Sigmoid colon (tissue), 7 donors: Measurements from ENCODE around the gene C20orf173. TPM values are rescaled to one million over a fixed set of nuclear protein-coding genes. Genes with fewer than 3 reads are reported as not detected.

Experiments
- DNase-seq: peaks from one replicate; pipeline ENCODE4 v3.0.0-alpha.2; 2019
- H3K27ac ChIP-seq, 4 donors: fragments of 200-600 bp; sonication (generic); one replicate each; pipeline ENCODE4 v1.5.1; 2016 to 2019; ENCODE audit warnings: mild to moderate bottlenecking in 1 of 4
- H3K27me3 ChIP-seq, 3 donors: fragments of 200-600 bp; sonication (generic); one replicate each; pipeline ENCODE4 v1.5.1; 2019; ENCODE audit warnings: mild to moderate bottlenecking in 1 of 3
- H3K36me3 ChIP-seq, 4 donors: fragments of 200-600 bp; sonication (generic); one replicate each; pipeline ENCODE4 v1.5.1; 2016 to 2019
- H3K4me1 ChIP-seq, 4 donors: fragments of 200-600 bp; sonication (generic); one replicate each; pipeline ENCODE4 v1.5.1; 2017 to 2019
- H3K4me3 ChIP-seq, 4 donors: fragments of 200-600 bp; sonication (generic); one replicate each; pipeline ENCODE4 v1.5.1; 2017 to 2019; ENCODE audit warnings: mild to moderate bottlenecking in 2 of 4, moderate library complexity in 1 of 4
- H3K9me3 ChIP-seq, 4 donors: fragments of 200-600 bp in 3 of 4; sonication (generic) in 3 of 4; one replicate each; pipeline versions ENCODE4 v1.5.1 to v1.6.1; 2013 to 2019
- CTCF ChIP-seq, 4 experiments: fragments of 450-650 bp in 3 of 4; fragments of 200-600 bp in 1 of 4; IDR thresholded peaks; one replicate each; pipeline ENCODE4 v1.5.1; 2016 to 2019; ENCODE audit warnings: antibody characterized with exemption in 4 of 4, mild to moderate bottlenecking in 3 of 4, moderate library complexity in 2 of 4
- EP300 ChIP-seq, 4 donors: sonication (generic); formaldehyde crosslinking; IDR thresholded peaks; one replicate each; pipeline ENCODE4 v1.6.1; 2017; ENCODE audit warnings: antibody characterized with exemption in 4 of 4
- POLR2A ChIP-seq, 2 donors: fragments of 450-650 bp; IDR thresholded peaks; one replicate each; pipeline ENCODE4 v1.6.1; 2016; ENCODE audit warnings: antibody characterized with exemption in 2 of 2, mild to moderate bottlenecking in 2 of 2, moderate library complexity in 2 of 2
- POLR2AphosphoS5 ChIP-seq, 4 donors: sonication (generic); formaldehyde crosslinking; IDR thresholded peaks; one replicate each; pipeline ENCODE4 v1.6.1; 2017; ENCODE audit warnings: antibody characterized with exemption in 4 of 4
- WGBS, 2 donors: extraction: QIAGEN DNeasy Blood & Tissue Kit; methylation state at CpG; one replicate each; pipeline ENCODE4 v1.1.7; 2013; 5-methylcytosine and 5-hydroxymethylcytosine counted together
- intact Hi-C: fragments of 100-400 bp; cut with DNase I; formaldehyde crosslinking; loops from one replicate; pipeline ENCODE4 v1.15.1; 2023
- polyA plus RNA-seq, 3 donors: library from polyadenylated mRNA; stranded (reverse); fragments of 200-250 nt; gene quantifications; one replicate each; pipeline ENCODE4 v1.2.3, GENCODE V29; 2013
- total RNA-seq, 4 donors: library from RNA; depleted of rRNA; stranded (reverse); fragments of >200 nt; gene quantifications; one replicate each; pipeline ENCODE4 v1.1.0, GENCODE V29; 2016
- donor health status: healthy with polysubstance abuse.
- donor health status: Bipolar disorder and iron deficiency.
- donor health status: healthy.

C20orf173 gene
- total and polyA plus RNA-seq, 7 donors, result not detected

- intact Hi-C loops, result no loop called here
- no peak for DNase-seq
- WGBS, 2 donors, result 90 to 92% methylated on average over 5 of the region's 5 CpGs
- Histone ChIP-seq H3K9me3 (no peaks in the 10 kb centered on the region), H3K27ac (no peak overlapping the region), H3K4me3 (no peak overlapping the region), H3K4me1 (no peaks in the 10 kb centered on the region), H3K36me3 (peaks cover 33 to 91% (median 42%) of the 10 kb centered on the region in 4 donors), H3K27me3 (no peaks in the 10 kb centered on the region)
- TF ChIP-seq EP300 (IDR thresholded peaks at IDR 0.05), result no peak
- TF ChIP-seq POLR2AphosphoS5 (IDR thresholded peaks at IDR 0.05), result no peak
- TF ChIP-seq POLR2A (IDR thresholded peaks at IDR 0.05), result no peak
- TF ChIP-seq CTCF (IDR thresholded peaks at IDR 0.05), result no peak
These were observed 37.6 kb downstream of the C20orf173 start for GRCh38 chr20:35491823-35492222.

- Histone ChIP-seq H3K4me3 (peak overlapping the region in 3 of 4 donors; percentile 2 to 40 (median 3)), H3K9me3 (no peaks in the 10 kb centered on the region), H3K27ac (no peak overlapping the region), H3K27me3 (no peaks in the 10 kb centered on the region), H3K36me3 (peaks cover 26 to 89% (median 35%) of the 10 kb centered on the region in 4 donors), H3K4me1 (no peaks in the 10 kb centered on the region)
- intact Hi-C loops, result no loop called here
- TF ChIP-seq POLR2A (IDR thresholded peaks at IDR 0.05) (no peak), POLR2AphosphoS5 (IDR thresholded peaks at IDR 0.05) (no peak), EP300 (IDR thresholded peaks at IDR 0.05) (no peak), CTCF (IDR thresholded peaks at IDR 0.05) (no peak)
- no peak for DNase-seq
- WGBS, 2 donors, result 48 to 85% methylated on average over 6 of the region's 6 CpGs
These were observed 38.7 kb downstream of the C20orf173 start for GRCh38 chr20:35490736-35491181.

- DNase-seq, result no peak
- Histone ChIP-seq H3K4me1 (no peaks in the 10 kb centered on the region), H3K27ac (no peak overlapping the region), H3K36me3 (peaks cover 24 to 79% (median 30%) of the 10 kb centered on the region in 4 donors), H3K9me3 (no peaks in the 10 kb centered on the region), H3K27me3 (no peaks in the 10 kb centered on the region), H3K4me3 (no peak overlapping the region)
- intact Hi-C loops, result no loop called here
- TF ChIP-seq POLR2AphosphoS5 (IDR thresholded peaks at IDR 0.05), result no peak
- TF ChIP-seq POLR2A (IDR thresholded peaks at IDR 0.05), result no peak
- no peak for TF ChIP-seq EP300 (IDR thresholded peaks at IDR 0.05)
- TF ChIP-seq CTCF (IDR thresholded peaks at IDR 0.05), result no peak
- WGBS, 2 donors, result 89 to 94% methylated on average over 5 of the region's 5 CpGs
These were observed 39.7 kb downstream of the C20orf173 start for GRCh38 chr20:35489717-35490116.

GRCh38 chr20:35487479-35487878 lies 42.0 kb downstream of the C20orf173 start:
- TF ChIP-seq CTCF (IDR thresholded peaks at IDR 0.05), result no peak
- TF ChIP-seq EP300 (IDR thresholded peaks at IDR 0.05), result no peak
- TF ChIP-seq POLR2A (IDR thresholded peaks at IDR 0.05), result no peak
- TF ChIP-seq POLR2AphosphoS5 (IDR thresholded peaks at IDR 0.05), result no peak
- Histone ChIP-seq H3K4me3 (no peak overlapping the region), H3K36me3 (peaks cover 8 to 72% (median 18%) of the 10 kb centered on the region in 4 donors), H3K27ac (no peak overlapping the region), H3K9me3 (no peaks in the 10 kb centered on the region), H3K27me3 (no peaks in the 10 kb centered on the region), H3K4me1 (no peaks in the 10 kb centered on the region)
- intact Hi-C loops, result no loop called here
- DNase-seq, result no peak
- WGBS, 2 donors, result 96 to 98% methylated on average over 4 of the region's 4 CpGs

GRCh38 chr20:35479798-35480197 lies 49.7 kb downstream of the C20orf173 start:
- Histone ChIP-seq H3K27me3 (no peaks in the 10 kb centered on the region), H3K4me3 (no peak overlapping the region), H3K4me1 (no peaks in the 10 kb centered on the region), H3K36me3 (peaks cover 13 to 84% (median 35%) of the 10 kb centered on the region in 4 donors), H3K9me3 (no peaks in the 10 kb centered on the region), H3K27ac (no peak overlapping the region)
- TF ChIP-seq POLR2AphosphoS5 (IDR thresholded peaks at IDR 0.05), result no peak
- TF ChIP-seq POLR2A (IDR thresholded peaks at IDR 0.05), result no peak
- no peak for TF ChIP-seq CTCF (IDR thresholded peaks at IDR 0.05)
- no peak for TF ChIP-seq EP300 (IDR thresholded peaks at IDR 0.05)
- no peak for DNase-seq
- WGBS, 2 donors, result 94 to 96% methylated on average over 5 of the region's 5 CpGs
- intact Hi-C loops, result no loop called here
